H1 (cell line): ENCODE data around the gene CNGB1. TPM values are rescaled to one million over a fixed set of nuclear protein-coding genes. Genes with fewer than 3 reads are reported as not detected.

ENCODE experiments used
- CTCF ChIA-PET: fragments of 300-600 bp; sonication (Branson Sonifier 250); formaldehyde crosslinking; loops from one replicate; lab custom pipeline; 2021; ENCODE audit not compliant: partially characterized antibody; lab: Charles Lee
- POLR2A ChIA-PET: fragments of 300-600 bp; sonication (Branson Sonifier 250); formaldehyde crosslinking; loops from one replicate; lab custom pipeline; 2021; ENCODE audit warnings: inconsistent platforms; ENCODE audit not compliant: partially characterized antibody; lab: Charles Lee
- DNase-seq, 2 experiments: peaks; one replicate each; pipeline versions ENCODE4 v3.0.0 to v3.0.0-alpha.2; 2010 to 2022; ENCODE audit warnings: low spot score in 2 of 2, low read depth in 1 of 2, mixed read lengths in 1 of 2
- FAIRE-seq: peaks from 2 replicates; lab custom pipeline; 2011; peaks lifted over from hg19 to GRCh38; lab: Jason Lieb, UNC
- H2AFZ ChIP-seq: 2 replicates; pipeline ENCODE4 v1.8.1; 2012; ENCODE audit warnings: low read length, inconsistent platforms
- H2AK5ac ChIP-seq: 2 replicates; pipeline ENCODE4 v1.6.1; 2013; ENCODE audit warnings: low read depth, low read length
- H2BK120ac ChIP-seq: replicated peaks from 2 replicates; pipeline ENCODE3; 2013; ENCODE audit warnings: low read depth, low read length, inconsistent platforms
- H2BK12ac ChIP-seq: 2 replicates; pipeline ENCODE4 v1.6.1; 2013; ENCODE audit warnings: low read depth, low read length
- H2BK15ac ChIP-seq: 2 replicates; pipeline ENCODE4 v1.6.1; 2013; ENCODE audit warnings: low read length
- H2BK20ac ChIP-seq: 2 replicates; pipeline ENCODE4 v1.6.1; 2013; ENCODE audit warnings: low read length
- H2BK5ac ChIP-seq: 2 replicates; pipeline ENCODE4 v1.6.1; 2013; ENCODE audit warnings: low read depth, low read length
- H3K14ac ChIP-seq: 2 replicates; pipeline ENCODE4 v1.6.1; 2013; ENCODE audit warnings: inconsistent platforms; ENCODE audit not compliant: insufficient read length
- H3K18ac ChIP-seq: 2 replicates; pipeline ENCODE4 v1.6.1; 2013; ENCODE audit warnings: low read length; ENCODE audit errors: extremely low read depth
- H3K23ac ChIP-seq: 2 replicates; pipeline ENCODE4 v1.6.1; 2013; ENCODE audit warnings: inconsistent platforms; ENCODE audit not compliant: insufficient read length
- H3K23me2 ChIP-seq: 2 replicates; pipeline ENCODE4 v1.6.1; 2013; ENCODE audit warnings: low read depth, low read length
- H3K27ac ChIP-seq: 2 replicates; pipeline ENCODE4 v1.6.1; 2011; ENCODE audit warnings: low read depth, low read length, inconsistent platforms
- H3K27me3 ChIP-seq, 4 experiments: replicated peaks in 1 of 4; 1 replicate in 1 of 4; 2 replicates in 3 of 4; pipeline versions ENCODE4 v1.6.1 to v1.8.1; 2011 to 2013; ENCODE audit warnings: low read length in 3 of 4, mild to moderate bottlenecking in 3 of 4, inconsistent platforms in 2 of 4, mixed read lengths in 2 of 4, moderate library complexity in 1 of 4; ENCODE audit not compliant: control insufficient read depth in 3 of 4, insufficient read depth in 3 of 4; ENCODE audit errors: extremely low read depth in 1 of 4
- H3K36me3 ChIP-seq, 4 experiments: 2 replicates each; pipeline versions ENCODE4 v1.6.1 to v1.8.1; 2011 to 2013; ENCODE audit warnings: mild to moderate bottlenecking in 4 of 4, low read length in 3 of 4, moderate library complexity in 2 of 4, control low read depth in 1 of 4, inconsistent platforms in 1 of 4; ENCODE audit not compliant: insufficient read depth in 4 of 4, control insufficient read depth in 2 of 4
- H3K4ac ChIP-seq: replicated peaks from 2 replicates; pipeline ENCODE3; 2013; ENCODE audit warnings: low read length, low read depth, mixed read lengths, inconsistent platforms; ENCODE audit not compliant: insufficient read length
- H3K4me1 ChIP-seq, 4 experiments: replicated peaks in 1 of 4; 1 replicate in 1 of 4; 2 replicates in 3 of 4; pipeline versions ENCODE4 v1.6.1 to v1.8.1; 2011 to 2013; ENCODE audit warnings: low read length in 3 of 4, inconsistent platforms in 2 of 4, mixed read lengths in 1 of 4; ENCODE audit not compliant: insufficient read depth in 4 of 4, control insufficient read depth in 3 of 4
- H3K4me2 ChIP-seq, 2 experiments: 2 replicates each; pipeline versions ENCODE4 v1.6.1 to v1.8.1; 2011 to 2013; ENCODE audit warnings: low read depth in 2 of 2, low read length in 2 of 2, control low read depth in 1 of 2, inconsistent platforms in 1 of 2, mild to moderate bottlenecking in 1 of 2; ENCODE audit not compliant: insufficient read depth in 1 of 2
- H3K4me3 ChIP-seq, 4 experiments: fragments of 200-600, 300-600 bp in 1 of 4; sonication (generic), shearing (Covaris generic), sonication (Bioruptor Twin) in 1 of 4; 2 replicates each; pipeline versions ENCODE4 v1.5.1 to v1.8.1; 2011 to 2016; ENCODE audit warnings: low read length in 4 of 4, low read depth in 3 of 4, control low read depth in 2 of 4, inconsistent platforms in 2 of 4, mild to moderate bottlenecking in 2 of 4, mixed read lengths in 1 of 4, moderate library complexity in 1 of 4; ENCODE audit not compliant: insufficient read depth in 2 of 4; ENCODE audit errors: extremely low read depth in 1 of 4
- H3K56ac ChIP-seq: replicated peaks from 2 replicates; pipeline ENCODE3; 2013; ENCODE audit warnings: low read depth, mild to moderate bottlenecking, mixed read lengths, low read length, inconsistent platforms; ENCODE audit not compliant: insufficient read length
- H3K79me1 ChIP-seq: 2 replicates; pipeline ENCODE4 v1.6.1; 2013; ENCODE audit warnings: low read depth, low read length, control low read depth
- H3K79me2 ChIP-seq, 2 experiments: 2 replicates each; pipeline versions ENCODE4 v1.6.1 to v1.8.1; 2012 to 2013; ENCODE audit warnings: low read length in 2 of 2, mild to moderate bottlenecking in 2 of 2, inconsistent platforms in 1 of 2; ENCODE audit not compliant: insufficient read depth in 2 of 2, control insufficient read depth in 1 of 2
- H3K9ac ChIP-seq, 4 experiments: replicated peaks in 1 of 4; 1 replicate in 1 of 4; 2 replicates in 3 of 4; pipeline versions ENCODE4 v1.6.1 to v1.8.1; 2011 to 2013; ENCODE audit warnings: low read depth in 3 of 4, low read length in 3 of 4, control low read depth in 2 of 4, mild to moderate bottlenecking in 2 of 4, moderate library complexity in 2 of 4, inconsistent platforms in 1 of 4; ENCODE audit errors: extremely low read depth in 1 of 4
- H3K9me3 ChIP-seq, 2 experiments: 2 replicates each; pipeline versions ENCODE4 v1.6.1 to v1.8.1; 2012 to 2013; ENCODE audit warnings: mild to moderate bottlenecking in 2 of 2, moderate library complexity in 2 of 2, control low read depth in 1 of 2, inconsistent platforms in 1 of 2, low read depth in 1 of 2, low read length in 1 of 2, mixed read lengths in 1 of 2; ENCODE audit not compliant: insufficient read depth in 2 of 2
- H4K20me1 ChIP-seq, 2 experiments: replicated peaks in 1 of 2; 2 replicates each; pipeline versions ENCODE3 to v1.8.1; 2011 to 2013; ENCODE audit warnings: inconsistent platforms in 2 of 2, low read length in 2 of 2, mild to moderate bottlenecking in 1 of 2; ENCODE audit not compliant: insufficient read depth in 2 of 2, control insufficient read depth in 1 of 2
- H4K5ac ChIP-seq: 2 replicates; pipeline ENCODE4 v1.6.1; 2013; ENCODE audit warnings: low read length, low read depth, mixed read lengths, inconsistent platforms; ENCODE audit not compliant: insufficient read length
- H4K8ac ChIP-seq: 2 replicates; pipeline ENCODE4 v1.8.0; 2013; ENCODE audit warnings: mild to moderate bottlenecking, moderate library complexity, low read length, inconsistent platforms; ENCODE audit not compliant: insufficient read depth; ENCODE audit errors: extremely low read depth
- H4K91ac ChIP-seq: replicated peaks from 2 replicates; pipeline ENCODE3; 2013; ENCODE audit warnings: low read length, mixed read lengths, inconsistent platforms; ENCODE audit not compliant: insufficient read length
- BACH1 ChIP-seq: IDR thresholded peaks from 2 replicates; pipeline ENCODE4 v1.6.1; 2012; ENCODE audit warnings: low read length, improper control_type of control experiment
- CTBP2 ChIP-seq: IDR thresholded peaks from 2 replicates; pipeline ENCODE4 v1.7.0; 2011; ENCODE audit warnings: borderline replicate concordance, mild to moderate bottlenecking, moderate library complexity, mixed read lengths, low read length; ENCODE audit not compliant: insufficient read depth, insufficient read length
- EZH2 ChIP-seq: fragments of 200-600 bp; sonication (generic); IDR thresholded peaks from 2 replicates; pipeline ENCODE4 v1.7.1; 2012; ENCODE audit warnings: low read depth, mild to moderate bottlenecking, moderate library complexity, low read length, inconsistent platforms; ENCODE audit not compliant: severe bottlenecking
- GABPA ChIP-seq: IDR thresholded peaks from 2 replicates; pipeline ENCODE4 v1.6.1; 2011; ENCODE audit warnings: mild to moderate bottlenecking, low read length, moderate library complexity, borderline replicate concordance; ENCODE audit not compliant: insufficient read depth
- KDM1A ChIP-seq: fragments of 200-600, 300-600 bp; sonication (generic); IDR thresholded peaks from 2 replicates; pipeline ENCODE4 v1.7.1; 2016; ENCODE audit warnings: mild to moderate bottlenecking, low read length, borderline replicate concordance
- NANOG ChIP-seq: IDR thresholded peaks from 2 replicates; pipeline ENCODE4 v1.6.1; 2011; ENCODE audit warnings: low read length, low read depth, mild to moderate bottlenecking, inconsistent platforms; ENCODE audit not compliant: insufficient read depth, poor library complexity, severe bottlenecking
- PHF8 ChIP-seq: fragments of 200-600 bp; sonication (generic); conservative IDR thresholded peaks from 2 replicates; pipeline ENCODE4 v1.7.1; 2012; ENCODE audit warnings: low read depth, mild to moderate bottlenecking, inconsistent platforms, low read length, moderate library complexity
- RAD21 ChIP-seq, 2 experiments: IDR thresholded peaks in 1 of 2; conservative IDR thresholded peaks in 1 of 2; 2 replicates each; pipeline ENCODE4 v1.6.1; 2011; ENCODE audit warnings: low read depth in 2 of 2, low read length in 2 of 2, improper control_type of control experiment in 1 of 2, inconsistent platforms in 1 of 2, mild to moderate bottlenecking in 1 of 2, moderate library complexity in 1 of 2
- TEAD4 ChIP-seq: IDR thresholded peaks from 2 replicates; pipeline ENCODE4 v1.6.1; 2012; ENCODE audit warnings: low read depth, low read length, inconsistent platforms, mixed read lengths
- ZNF274 ChIP-seq: IDR thresholded peaks from 2 replicates; pipeline ENCODE4 v1.7.0; 2012; ENCODE audit warnings: low read length, borderline replicate concordance; ENCODE audit errors: extremely low read depth
- WGBS, 2 experiments: shearing (Covaris generic) in 1 of 2; methylation state at CpG; one replicate each; pipeline versions ENCODE4 v1.1.6 to v1.1.7; 2013 to 2015; ENCODE audit warnings: low lambda C conversion rate in 2 of 2, mixed read lengths in 2 of 2, inconsistent platforms in 1 of 2, low coverage in 1 of 2, missing lambda C conversion rate in 1 of 2; ENCODE audit not compliant: insufficient replicate concordance in 2 of 2, insufficient coverage in 1 of 2, insufficient read length in 1 of 2; ENCODE audit errors: extremely low coverage in 1 of 2, missing lambda C conversion rate in 1 of 2; 5-methylcytosine and 5-hydroxymethylcytosine counted together
- polyA plus RNA-seq, 7 experiments: library from polyadenylated mRNA; depleted of rRNA in 3 of 7; stranded (reverse) in 5 of 7; unstranded in 2 of 7; fragments of >200 nt in 5 of 7; fragments of 200-250 nt in 2 of 7; gene quantifications; 1 replicate in 5 of 7; 2 replicates in 1 of 7; 4 replicates in 1 of 7; pipeline versions ENCODE4 v1.2.1 to v1.2.3, GENCODE V29; 2011 to 2013; ENCODE audit warnings: missing spikeins in 2 of 7, mixed read lengths in 2 of 7
- total RNA-seq: library from RNA; stranded (reverse); fragmentation: NEBNext Ultra II Directional; extraction: Animal tissue kit (Norgen Biotek cat#: 25700); gene quantifications from 2 replicates; pipeline ENCODE4 v1.2.1, GENCODE V29; 2021

CNGB1 gene
- total and polyA plus RNA-seq, 2 of the 8 experiments (the other 6 are each of a cell fraction or from before 2014, with no cell fraction given) = not detected

GRCh38 chr16:57962046-57962445 lies 8.9 kb downstream of the CNGB1 start:
- 85% methylated on average over 5 of the region's 5 CpGs; no CpG with 5 or more reads in 1 of the 2 experiments for WGBS, 2 experiments
- Histone ChIP-seq H3K4me2 (no peak overlapping the region), H3K23ac (no peak overlapping the region), H3K23me2 (no peaks in the 10 kb centered on the region), H2AFZ (no peak overlapping the region), H3K56ac (no peak overlapping the region), H2BK5ac (no peak overlapping the region), H4K91ac (no peak overlapping the region), H4K20me1 (no peaks in the 10 kb centered on the region), H2BK20ac (no peak overlapping the region), H3K4ac (no peak overlapping the region), H2AK5ac (no peak overlapping the region), H3K9ac (no peak overlapping the region), H3K14ac (no peak overlapping the region), H4K5ac (no peak overlapping the region), H3K27ac (no peak overlapping the region), H2BK15ac (no peak overlapping the region), H2BK120ac (no peak overlapping the region), H3K79me2 (no peaks in the 10 kb centered on the region), H3K27me3 (no peaks in the 10 kb centered on the region), H3K36me3 (no peaks in the 10 kb centered on the region), H4K8ac (no peak overlapping the region), H3K4me1 (peaks cover 0 to 10% (median 5%) of the 10 kb centered on the region in 4 experiments; a peak in 6 of 7 replicates), H3K79me1 (no peaks in the 10 kb centered on the region), H3K18ac (no peak overlapping the region), H3K4me3 (no peak overlapping the region), H3K9me3 (no peaks in the 10 kb centered on the region), H2BK12ac (no peak overlapping the region)
- no peak for TF ChIP-seq KDM1A
- no peak for TF ChIP-seq EZH2
- no peak for TF ChIP-seq RAD21 (IDR thresholded peaks at IDR 0.05 in 1 of 2, conservative IDR thresholded peaks at IDR 0.05 in 1 of 2; ENCODE audit: low read depth in 2 of 2, low read length in 2 of 2)
- TF ChIP-seq TEAD4 = no peak
- no peak for TF ChIP-seq BACH1
- TF ChIP-seq ZNF274 = no peak
- TF ChIP-seq NANOG = no peak
- no peak for TF ChIP-seq CTBP2
- TF ChIP-seq GABPA = no peak
- TF ChIP-seq PHF8 = no peak
- FAIRE-seq (no peak), DNase-seq (no peak)
- CTCF ChIA-PET = interaction anchor here (0.7 to 3.2 kb wide), 11 partner anchors 9 to 61 kb away, joined by 3 to 15 read pairs (median 3); partner anchors contain the start of genes CNGB1 and USB1
- POLR2A ChIA-PET = interaction anchor here (3.1 kb wide), 1 partner anchor 10 kb away, joined by 10 read pairs; the partner anchor contains the start of gene CNGB1
